ENCODE results near the gene SLC39A8.

The SLC39A8 gene

GRCh38 chr4:102339018-102339417, 6.3 kb downstream of the SLC39A8 start:
- DNase-seq: no peak

GRCh38 chr4:102338405-102338804, 6.9 kb downstream of the SLC39A8 start:
- no peak for DNase-seq

GRCh38 chr4:102335616-102336015, 9.7 kb downstream of the SLC39A8 start:
- no peak for DNase-seq

- no peak for DNase-seq
Measured at GRCh38 chr4:102334624-102335023, 10.7 kb downstream of the SLC39A8 start.

GRCh38 chr4:102333787-102334186, 11.5 kb downstream of the SLC39A8 start:
- no peak for DNase-seq

- no peak for DNase-seq
Measured at GRCh38 chr4:102328045-102328444, 17.2 kb downstream of the SLC39A8 start.

- DNase-seq: no peak
Measured at GRCh38 chr4:102326951-102327350, 18.3 kb downstream of the SLC39A8 start.

- DNase-seq: no peak
Measured at GRCh38 chr4:102324730-102325129, 20.6 kb downstream of the SLC39A8 start.

- DNase-seq: no peak
Measured at GRCh38 chr4:102322736-102323135, 22.5 kb downstream of the SLC39A8 start.

- no peak for DNase-seq
Measured at GRCh38 chr4:102321260-102321995, 23.9 kb downstream of the SLC39A8 start.

- DNase-seq: no peak
Measured at GRCh38 chr4:102319594-102319993, 25.7 kb downstream of the SLC39A8 start.

- DNase-seq: no peak
Measured at GRCh38 chr4:102318526-102318925, 26.8 kb downstream of the SLC39A8 start.

GRCh38 chr4:102318105-102318504, 27.2 kb downstream of the SLC39A8 start:
- no peak for DNase-seq

GRCh38 chr4:102317459-102317858, 27.8 kb downstream of the SLC39A8 start:
- DNase-seq: no peak

- DNase-seq: no peak
Measured at GRCh38 chr4:102316585-102316984, 28.7 kb downstream of the SLC39A8 start.

- no peak for DNase-seq
Measured at GRCh38 chr4:102315532-102315931, 29.8 kb downstream of the SLC39A8 start.

GRCh38 chr4:102312417-102312816, 32.9 kb downstream of the SLC39A8 start:
- no peak for DNase-seq

GRCh38 chr4:102311912-102312311, 33.4 kb downstream of the SLC39A8 start:
- no peak for DNase-seq

- no peak for DNase-seq
Measured at GRCh38 chr4:102311407-102311806, 33.9 kb downstream of the SLC39A8 start.

GRCh38 chr4:102308032-102308799, 37.1 kb downstream of the SLC39A8 start:
- DNase-seq: no peak

- DNase-seq: no peak
Measured at GRCh38 chr4:102305666-102306065, 39.6 kb downstream of the SLC39A8 start.

GRCh38 chr4:102302762-102303161, 42.5 kb downstream of the SLC39A8 start:
- DNase-seq: no peak

- no peak for DNase-seq
Measured at GRCh38 chr4:102301167-102301566, 44.1 kb downstream of the SLC39A8 start.

- DNase-seq: no peak
Measured at GRCh38 chr4:102299354-102300107, 45.8 kb downstream of the SLC39A8 start.

All from NK-92 treated with Interleukin-12 subunit alpha and Interleukin-12 subunit beta, amount 100 ng/mL, for 24 hours (cell line).